SK-N-MC (cell line): ENCODE measurements around the gene GLG1.

Experiments
- EZH2 ChIP-seq: fragments of 200-600 bp; sonication (generic); IDR thresholded peaks from one replicate; pipeline ENCODE4 v1.6.1; 2017; ENCODE audit warnings: antibody characterized with exemption
- FOXP2 ChIP-seq: optimal IDR thresholded peaks from 2 replicates; pipeline ENCODE3; 2011; ENCODE audit warnings: mild to moderate bottlenecking, moderate library complexity; ENCODE audit not compliant: insufficient read depth; ENCODE audit errors: extremely low read length, control extremely low read depth
- POLR2AphosphoS5 ChIP-seq: IDR thresholded peaks from 2 replicates; pipeline ENCODE4 v1.6.1; 2012; ENCODE audit warnings: mild to moderate bottlenecking, low read depth, low read length, borderline replicate concordance

DNA sequence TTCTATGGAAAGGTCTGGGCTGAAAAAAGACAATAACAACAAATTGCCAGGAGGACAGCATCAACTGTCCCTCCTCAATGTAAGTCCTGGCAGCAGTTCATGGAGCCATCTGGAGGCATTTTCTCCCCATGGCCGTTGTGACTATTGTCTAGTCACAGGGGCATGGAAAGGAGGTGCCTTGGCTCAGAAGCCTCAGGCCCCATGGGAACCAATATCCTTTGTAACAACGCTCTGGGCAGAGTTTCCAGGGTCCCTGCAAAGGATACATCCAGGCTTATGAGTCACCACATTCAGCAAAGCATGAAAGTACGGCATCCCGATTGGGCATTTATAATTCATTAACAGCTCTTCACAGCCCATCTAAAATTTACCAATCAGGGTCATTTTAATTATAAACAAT, 85.2 kb downstream of the GLG1 start:
- TF ChIP-seq EZH2 (no peak), POLR2AphosphoS5 (no peak), FOXP2 (no peak)
